WTC11 (cell line): Measurements from ENCODE around the gene CTIF.

ENCODE experiments used
- FOXK1 ChIP-seq: sonication (generic); formaldehyde crosslinking; IDR thresholded peaks from 2 replicates; pipeline ENCODE4 v1.8.0; 2022; ENCODE audit warnings: mild to moderate bottlenecking, moderate library complexity, missing genetic modification reagents
- ZNF671 ChIP-seq: fragments of 250-450 bp; sonication (Bioruptor Pico); IDR thresholded peaks from 2 replicates; pipeline ENCODE4 v1.8.0; 2021; ENCODE audit warnings: mild to moderate bottlenecking
- TF ChIP-seq, protein P1 (sequence below): fragments of 200-600 bp; IDR thresholded peaks from 2 replicates; pipeline ENCODE4 v1.8.0; 2022; ENCODE audit warnings: antibody characterized with exemption
- TF ChIP-seq, protein P2 (sequence below): sonication (generic); formaldehyde crosslinking; IDR thresholded peaks from 2 replicates; pipeline ENCODE4 v1.8.0; 2022; ENCODE audit warnings: mild to moderate bottlenecking, missing genetic modification reagents

DNA sequence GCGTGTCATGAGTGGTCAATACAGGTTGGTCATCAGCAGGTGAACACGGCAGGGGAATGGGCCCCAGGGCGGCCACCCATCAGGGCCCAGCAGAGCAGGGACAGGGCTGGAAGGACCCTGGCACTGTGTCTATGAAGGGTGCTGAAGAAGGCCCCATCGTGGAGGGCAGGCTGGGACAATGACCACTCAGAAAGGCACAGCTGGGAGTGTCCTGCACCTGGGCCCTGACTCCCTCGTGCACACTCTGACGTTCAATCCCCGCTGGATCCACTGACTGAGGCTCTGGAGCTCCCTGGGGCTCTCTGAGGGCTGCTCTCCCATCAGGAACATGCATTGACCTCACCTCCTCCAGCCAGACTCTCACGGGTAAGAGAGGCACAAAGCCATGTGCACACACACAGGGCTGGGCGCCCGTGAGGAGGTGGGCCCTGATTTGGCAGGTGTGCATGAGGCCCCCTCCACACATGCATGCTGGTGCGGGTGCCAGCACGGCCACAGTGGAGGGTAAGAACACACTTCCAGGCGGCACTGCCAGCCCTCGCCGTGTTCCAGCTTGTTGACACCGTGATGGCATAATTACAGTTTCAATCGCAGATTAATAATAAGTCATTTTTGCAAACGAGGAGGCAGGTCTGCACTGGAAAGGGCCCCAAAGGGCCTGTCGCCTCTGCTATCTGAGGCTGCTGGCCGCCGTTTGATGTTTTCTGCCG lies 353.5 kb downstream of the CTIF start:
- TF ChIP-seq FOXK1 (CRISPR knock-in tag) (no peak), ZNF671 (no peak)
- TF ChIP-seq, protein P1, sequence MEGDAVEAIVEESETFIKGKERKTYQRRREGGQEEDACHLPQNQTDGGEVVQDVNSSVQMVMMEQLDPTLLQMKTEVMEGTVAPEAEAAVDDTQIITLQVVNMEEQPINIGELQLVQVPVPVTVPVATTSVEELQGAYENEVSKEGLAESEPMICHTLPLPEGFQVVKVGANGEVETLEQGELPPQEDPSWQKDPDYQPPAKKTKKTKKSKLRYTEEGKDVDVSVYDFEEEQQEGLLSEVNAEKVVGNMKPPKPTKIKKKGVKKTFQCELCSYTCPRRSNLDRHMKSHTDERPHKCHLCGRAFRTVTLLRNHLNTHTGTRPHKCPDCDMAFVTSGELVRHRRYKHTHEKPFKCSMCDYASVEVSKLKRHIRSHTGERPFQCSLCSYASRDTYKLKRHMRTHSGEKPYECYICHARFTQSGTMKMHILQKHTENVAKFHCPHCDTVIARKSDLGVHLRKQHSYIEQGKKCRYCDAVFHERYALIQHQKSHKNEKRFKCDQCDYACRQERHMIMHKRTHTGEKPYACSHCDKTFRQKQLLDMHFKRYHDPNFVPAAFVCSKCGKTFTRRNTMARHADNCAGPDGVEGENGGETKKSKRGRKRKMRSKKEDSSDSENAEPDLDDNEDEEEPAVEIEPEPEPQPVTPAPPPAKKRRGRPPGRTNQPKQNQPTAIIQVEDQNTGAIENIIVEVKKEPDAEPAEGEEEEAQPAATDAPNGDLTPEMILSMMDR = no peak
- TF ChIP-seq, protein P2, sequence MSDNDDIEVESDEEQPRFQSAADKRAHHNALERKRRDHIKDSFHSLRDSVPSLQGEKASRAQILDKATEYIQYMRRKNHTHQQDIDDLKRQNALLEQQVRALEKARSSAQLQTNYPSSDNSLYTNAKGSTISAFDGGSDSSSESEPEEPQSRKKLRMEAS = no peak
